ENCODE results near the gene CXCR3.
"Not testable (repeated sequence)": the region's sequence is repeated elsewhere in the genome, so short reads cannot be mapped to it uniquely, and the experiment has no call there.

The CXCR3 gene

GRCh38 chrX:71593210-71593609 is 25.1 kb downstream of the CXCR3 start:
- not testable (repeated sequence) for H3K9me3 ChIP-seq (ENCODE audit: control insufficient read depth, low read length); H3K27me3 ChIP-seq (replicated peaks; ENCODE audit: control insufficient read depth, insufficient read depth, low read length, poor library complexity, severe bottlenecking); DNase-seq; H3K27ac ChIP-seq (ENCODE audit: insufficient read depth, low read length, poor library complexity, severe bottlenecking); H3K4me3 ChIP-seq (ENCODE audit: insufficient read depth, low read depth, low read length, poor library complexity, severe bottlenecking); H3K36me3 ChIP-seq (ENCODE audit: control insufficient read depth, insufficient read depth, low read length); H3K4me1 ChIP-seq (ENCODE audit: control insufficient read depth, insufficient read depth, low read length, poor library complexity, severe bottlenecking)

GRCh38 chrX:71586929-71587328 is 31.4 kb downstream of the CXCR3 start:
- no peaks in the 10 kb centered on the region for H3K27me3 ChIP-seq (replicated peaks; ENCODE audit: control insufficient read depth, insufficient read depth, low read length, poor library complexity, severe bottlenecking)
- DNase-seq = no peak
- H3K4me3 ChIP-seq (ENCODE audit: insufficient read depth, low read depth, low read length, poor library complexity, severe bottlenecking) = no peak overlapping the region
- no peaks in the 10 kb centered on the region for H3K4me1 ChIP-seq (ENCODE audit: control insufficient read depth, insufficient read depth, low read length, poor library complexity, severe bottlenecking)
- no peaks in the 10 kb centered on the region for H3K9me3 ChIP-seq (ENCODE audit: control insufficient read depth, low read length)
- no peaks in the 10 kb centered on the region for H3K36me3 ChIP-seq (ENCODE audit: control insufficient read depth, insufficient read depth, low read length)
- no peak overlapping the region for H3K27ac ChIP-seq (ENCODE audit: insufficient read depth, low read length, poor library complexity, severe bottlenecking)

DNA sequence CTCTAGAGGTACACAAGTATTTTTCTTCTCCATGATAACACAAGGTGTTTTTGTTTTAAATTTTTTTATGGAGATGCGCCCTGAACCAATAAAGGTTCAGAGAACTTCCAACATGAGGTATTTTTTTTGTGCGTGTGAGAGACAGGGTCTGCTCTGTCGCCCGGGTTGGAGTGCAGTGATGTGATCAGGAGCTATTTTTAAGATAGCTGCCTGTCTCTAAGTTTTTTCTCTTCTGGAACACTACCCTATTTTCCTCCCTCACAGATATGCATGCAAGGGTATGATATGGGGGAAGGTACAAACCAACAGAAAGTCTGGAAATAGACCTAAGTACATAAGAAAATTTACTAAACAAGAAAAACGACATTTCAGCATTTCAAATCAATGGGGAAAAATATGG is 37.1 kb downstream of the CXCR3 start:
- Histone ChIP-seq H3K4me1 (ENCODE audit: control insufficient read depth, insufficient read depth, low read length, poor library complexity, severe bottlenecking) (no peaks in the 10 kb centered on the region), H3K36me3 (ENCODE audit: control insufficient read depth, insufficient read depth, low read length) (no peaks in the 10 kb centered on the region), H3K27me3 (replicated peaks; ENCODE audit: control insufficient read depth, insufficient read depth, low read length, poor library complexity, severe bottlenecking) (no peaks in the 10 kb centered on the region), H3K27ac (ENCODE audit: insufficient read depth, low read length, poor library complexity, severe bottlenecking) (no peak overlapping the region), H3K4me3 (ENCODE audit: insufficient read depth, low read depth, low read length, poor library complexity, severe bottlenecking) (no peak overlapping the region), H3K9me3 (ENCODE audit: control insufficient read depth, low read length) (no peaks in the 10 kb centered on the region)
- no peak for DNase-seq

- Histone ChIP-seq H3K4me1 (ENCODE audit: control insufficient read depth, insufficient read depth, low read length, poor library complexity, severe bottlenecking) (no peaks in the 10 kb centered on the region), H3K9me3 (ENCODE audit: control insufficient read depth, low read length) (no peaks in the 10 kb centered on the region), H3K4me3 (ENCODE audit: insufficient read depth, low read depth, low read length, poor library complexity, severe bottlenecking) (no peak overlapping the region), H3K36me3 (ENCODE audit: control insufficient read depth, insufficient read depth, low read length) (peaks cover 6% of the 10 kb centered on the region), H3K27ac (ENCODE audit: insufficient read depth, low read length, poor library complexity, severe bottlenecking) (no peak overlapping the region), H3K27me3 (replicated peaks; ENCODE audit: control insufficient read depth, insufficient read depth, low read length, poor library complexity, severe bottlenecking) (no peaks in the 10 kb centered on the region)
- DNase-seq = no peak
These were observed 38.3 kb downstream of the CXCR3 start for GRCh38 chrX:71579990-71580380.

- H3K36me3 ChIP-seq (ENCODE audit: control insufficient read depth, insufficient read depth, low read length) = peaks cover 10% of the 10 kb centered on the region
- H3K4me1 ChIP-seq (ENCODE audit: control insufficient read depth, insufficient read depth, low read length, poor library complexity, severe bottlenecking) = no peaks in the 10 kb centered on the region
- no peak overlapping the region for H3K4me3 ChIP-seq (ENCODE audit: insufficient read depth, low read depth, low read length, poor library complexity, severe bottlenecking)
- no peaks in the 10 kb centered on the region for H3K27me3 ChIP-seq (replicated peaks; ENCODE audit: control insufficient read depth, insufficient read depth, low read length, poor library complexity, severe bottlenecking)
- H3K27ac ChIP-seq (ENCODE audit: insufficient read depth, low read length, poor library complexity, severe bottlenecking) = no peak overlapping the region
- H3K9me3 ChIP-seq (ENCODE audit: control insufficient read depth, low read length) = no peaks in the 10 kb centered on the region
- no peak for DNase-seq
These were observed 38.9 kb downstream of the CXCR3 start for GRCh38 chrX:71579136-71579989.

- Histone ChIP-seq H3K27me3 (replicated peaks; ENCODE audit: control insufficient read depth, insufficient read depth, low read length, poor library complexity, severe bottlenecking) (no peaks in the 10 kb centered on the region), H3K4me3 (ENCODE audit: insufficient read depth, low read depth, low read length, poor library complexity, severe bottlenecking) (no peak within 1 kb of the TSS), H3K4me1 (ENCODE audit: control insufficient read depth, insufficient read depth, low read length, poor library complexity, severe bottlenecking) (no peaks in the 10 kb centered on the region), H3K9me3 (ENCODE audit: control insufficient read depth, low read length) (no peaks in the 10 kb centered on the region), H3K36me3 (ENCODE audit: control insufficient read depth, insufficient read depth, low read length) (peaks cover 13% of the 10 kb centered on the region), H3K27ac (ENCODE audit: insufficient read depth, low read length, poor library complexity, severe bottlenecking) (no peak within 1 kb of the TSS)
- DNase-seq = no peak
These were observed 39.8 kb downstream of the CXCR3 start, which contains the start of gene GCNA for GRCh38 chrX:71578253-71579135. TSS of gene GCNA (plus strand) at chrX:71578437. CDS start at chrX:71580822, 2,385 bp downstream.

DNA sequence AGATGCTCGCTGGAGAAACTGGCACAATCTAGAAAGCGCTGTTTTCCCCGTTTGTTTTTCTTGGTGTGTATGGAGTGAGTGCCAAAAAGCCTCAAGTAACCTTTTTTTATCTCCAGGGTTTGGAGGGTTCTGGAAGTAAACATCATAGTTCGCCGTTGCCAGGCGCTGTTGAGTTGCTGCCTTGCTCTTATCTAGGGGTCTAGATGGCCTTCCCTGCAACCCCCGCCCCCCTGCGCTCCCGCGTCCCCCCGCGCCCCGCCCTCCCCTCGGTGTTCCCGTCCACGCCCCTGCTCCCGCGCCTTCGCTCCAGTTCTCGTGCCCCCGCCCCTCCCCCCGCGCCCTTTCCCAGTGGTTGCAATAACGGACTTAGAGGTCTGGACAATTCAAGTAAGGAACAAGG is 40.6 kb downstream of the CXCR3 start:
- Histone ChIP-seq H3K4me1 (ENCODE audit: control insufficient read depth, insufficient read depth, low read length, poor library complexity, severe bottlenecking) (no peaks in the 10 kb centered on the region), H3K9me3 (ENCODE audit: control insufficient read depth, low read length) (no peaks in the 10 kb centered on the region), H3K36me3 (ENCODE audit: control insufficient read depth, insufficient read depth, low read length) (peaks cover 20% of the 10 kb centered on the region), H3K27me3 (replicated peaks; ENCODE audit: control insufficient read depth, insufficient read depth, low read length, poor library complexity, severe bottlenecking) (no peaks in the 10 kb centered on the region), H3K4me3 (ENCODE audit: insufficient read depth, low read depth, low read length, poor library complexity, severe bottlenecking) (no peak overlapping the region), H3K27ac (ENCODE audit: insufficient read depth, low read length, poor library complexity, severe bottlenecking) (no peak overlapping the region)
- no peak for DNase-seq

DNA sequence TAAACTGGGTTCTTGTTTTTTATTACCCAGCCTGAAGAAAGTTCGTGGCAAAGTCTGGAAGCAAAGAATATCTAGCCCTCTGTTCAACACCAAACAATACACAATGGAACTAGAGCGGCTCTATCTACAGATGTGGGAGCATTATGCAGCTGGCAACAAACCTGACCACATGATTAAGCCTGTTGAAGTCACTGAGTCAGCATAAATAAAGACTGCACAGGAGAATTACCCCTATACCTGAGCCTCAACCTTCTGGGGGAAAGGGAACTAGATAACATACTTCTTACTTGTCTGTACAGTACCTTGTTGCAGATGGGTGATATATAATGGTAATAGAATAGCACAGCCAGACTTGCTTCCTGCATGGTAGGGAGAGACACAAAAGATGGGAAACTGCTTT is 44.7 kb downstream of the CXCR3 start:
- H3K27me3 ChIP-seq (replicated peaks; ENCODE audit: control insufficient read depth, insufficient read depth, low read length, poor library complexity, severe bottlenecking) = no peaks in the 10 kb centered on the region
- H3K27ac ChIP-seq (ENCODE audit: insufficient read depth, low read length, poor library complexity, severe bottlenecking) = no peak overlapping the region
- peaks cover 31% of the 10 kb centered on the region for H3K36me3 ChIP-seq (ENCODE audit: control insufficient read depth, insufficient read depth, low read length)
- no peaks in the 10 kb centered on the region for H3K4me1 ChIP-seq (ENCODE audit: control insufficient read depth, insufficient read depth, low read length, poor library complexity, severe bottlenecking)
- no peaks in the 10 kb centered on the region for H3K9me3 ChIP-seq (ENCODE audit: control insufficient read depth, low read length)
- H3K4me3 ChIP-seq (ENCODE audit: insufficient read depth, low read depth, low read length, poor library complexity, severe bottlenecking) = no peak overlapping the region
- DNase-seq = no peak

GRCh38 chrX:71571390-71571789 is 46.9 kb downstream of the CXCR3 start:
- H3K4me1 ChIP-seq (ENCODE audit: control insufficient read depth, insufficient read depth, low read length, poor library complexity, severe bottlenecking); H3K27ac ChIP-seq (ENCODE audit: insufficient read depth, low read length, poor library complexity, severe bottlenecking); H3K27me3 ChIP-seq (replicated peaks; ENCODE audit: control insufficient read depth, insufficient read depth, low read length, poor library complexity, severe bottlenecking); DNase-seq; H3K4me3 ChIP-seq (ENCODE audit: insufficient read depth, low read depth, low read length, poor library complexity, severe bottlenecking); H3K9me3 ChIP-seq (ENCODE audit: control insufficient read depth, low read length): not testable (repeated sequence)
- peaks cover 45% of the 10 kb centered on the region for H3K36me3 ChIP-seq (ENCODE audit: control insufficient read depth, insufficient read depth, low read length)

Measured in effector memory CD4-positive, alpha-beta T cell (primary cell).